Stimulated activated CD4-positive, alpha-beta T cell treated with anti-CD3 and anti-CD28 coated beads, Interleukin-2, amount 100 ng/mL, for 48 hours (primary cell): Measurements from ENCODE around the gene TTYH2.
"Not testable (repeated sequence)": the region's sequence is repeated elsewhere in the genome, so short reads cannot be mapped to it uniquely, and the experiment has no call there.

Experiments used
- DNase-seq, 2 donors: peaks; one replicate each; pipeline ENCODE4 v3.0.0-alpha.2; 2020

TTYH2 gene

DNA sequence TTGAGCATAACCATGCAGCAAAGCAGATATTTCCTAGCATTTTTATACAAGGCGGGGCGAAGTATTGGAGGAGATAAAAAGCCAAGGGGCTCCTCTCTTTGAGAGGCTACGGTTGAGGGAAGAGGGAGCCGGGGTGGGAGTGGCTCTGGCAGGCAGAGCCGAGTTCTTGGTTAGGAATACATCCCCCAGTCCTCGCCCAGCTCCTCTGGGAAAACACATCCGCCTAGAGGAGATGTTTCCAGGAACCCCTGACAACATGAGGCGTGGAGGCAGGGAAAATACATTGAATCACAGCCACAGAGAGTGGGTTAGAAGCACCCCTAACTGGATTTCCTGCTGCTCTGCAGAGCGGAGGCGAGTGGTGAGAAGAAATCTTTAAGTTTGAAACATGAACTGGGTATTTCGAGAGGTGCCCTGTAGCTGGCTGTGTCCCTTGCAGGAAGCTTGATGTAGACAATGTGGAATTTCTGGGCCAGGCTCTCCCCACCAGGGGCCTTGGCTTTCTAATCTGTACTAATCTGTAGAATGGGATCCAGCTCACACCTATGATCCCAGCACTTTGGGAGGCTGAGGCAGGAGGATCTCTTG, 27.3 kb downstream of the TTYH2 start:
- no peak for DNase-seq

DNA sequence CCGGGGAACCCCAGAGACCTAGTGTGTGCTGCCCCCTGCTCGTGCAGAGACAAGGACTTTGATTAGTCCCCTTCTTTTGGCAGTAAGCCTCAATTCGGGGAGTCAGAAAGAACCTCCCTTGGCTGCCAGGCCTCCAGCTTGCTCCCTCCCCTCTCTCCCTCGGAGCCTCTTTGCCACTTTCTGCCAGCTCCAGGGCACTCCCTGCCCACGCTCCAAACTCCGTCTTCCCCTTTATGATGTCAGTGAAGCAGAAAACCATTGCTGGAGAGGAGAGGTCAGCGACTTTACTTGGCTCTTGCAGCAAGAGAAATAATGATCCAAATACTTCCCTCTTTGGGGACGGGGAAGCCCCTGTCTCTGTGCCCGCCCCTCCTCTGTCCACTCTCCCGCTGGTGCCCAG, 28.1 kb downstream of the TTYH2 start:
- no peak for DNase-seq

DNA sequence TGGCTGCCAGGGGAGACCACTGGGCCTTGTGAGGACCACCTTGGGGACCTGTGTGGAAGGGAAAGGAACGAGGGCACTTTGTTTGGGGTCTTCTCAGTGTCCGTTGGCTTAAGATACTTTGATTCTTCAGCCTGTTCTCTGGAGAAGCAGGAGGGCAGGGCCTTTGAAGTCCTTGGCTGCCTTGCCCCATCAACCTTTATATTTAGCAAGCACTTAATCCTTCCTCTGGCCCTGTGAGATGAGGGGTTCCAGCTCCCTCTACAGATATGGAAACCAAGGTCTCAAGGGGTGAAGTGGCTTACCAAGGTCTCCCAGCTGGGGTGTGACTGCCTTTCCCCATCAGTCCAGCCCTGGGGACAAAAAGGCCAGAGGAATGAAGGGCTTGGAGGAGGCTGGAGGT, 28.5 kb downstream of the TTYH2 start:
- DNase-seq: no peak

DNA sequence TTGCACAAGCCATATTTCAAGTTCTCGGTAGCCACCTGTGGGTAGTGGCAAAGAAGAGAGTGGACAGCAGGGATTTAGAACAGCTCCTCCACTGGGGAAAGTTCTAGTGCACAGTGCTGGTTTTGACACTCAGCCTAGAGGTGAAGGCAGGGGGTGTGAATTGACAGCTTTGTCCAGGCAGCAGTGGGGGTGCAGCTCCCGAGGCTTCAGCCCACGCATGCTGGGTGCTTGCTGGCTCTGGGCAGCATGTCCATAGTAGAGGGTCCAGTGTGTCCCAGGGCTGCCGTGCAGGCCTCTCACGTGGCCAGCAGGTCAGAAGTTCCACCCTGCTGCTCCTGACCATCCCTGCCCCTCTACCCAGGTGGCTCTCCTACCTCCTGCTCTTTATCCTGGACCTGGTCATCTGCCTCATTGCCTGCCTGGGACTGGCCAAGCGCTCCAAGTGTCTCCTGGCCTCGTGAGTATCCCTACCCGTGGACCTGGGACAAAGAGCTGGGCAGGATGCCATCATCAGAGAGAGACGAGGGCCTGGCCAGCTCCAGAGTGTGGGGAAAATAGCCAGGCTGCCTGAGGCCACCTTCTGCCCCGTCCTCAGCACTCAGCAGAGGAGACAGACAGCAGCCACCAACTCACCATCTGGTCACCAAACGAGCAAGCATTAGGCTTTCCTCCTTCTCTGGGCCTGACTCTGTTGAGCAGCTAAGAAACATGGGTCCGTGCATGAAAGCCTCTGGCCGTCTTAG, 29.8 kb downstream of the TTYH2 start:
- no peak for DNase-seq

DNA sequence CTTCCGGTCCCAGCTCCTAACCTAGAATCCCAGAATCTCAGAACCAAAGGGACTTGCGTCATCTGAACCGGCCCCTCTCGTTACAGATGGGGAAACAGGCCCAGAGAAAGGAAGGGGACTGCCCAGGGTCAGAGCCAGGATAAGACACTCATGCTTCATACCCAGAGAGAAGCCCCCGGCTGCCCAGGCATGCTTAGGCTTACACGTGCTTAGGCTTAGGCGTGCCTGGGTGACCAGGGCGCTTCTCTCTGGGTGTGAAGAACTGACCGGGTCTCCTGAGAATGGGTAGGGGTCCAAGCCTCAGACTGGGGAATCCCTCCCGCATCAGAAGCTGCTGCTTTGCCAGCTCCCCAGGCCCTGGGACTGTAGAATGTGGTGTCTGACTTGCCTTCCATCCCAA, 30.8 kb downstream of the TTYH2 start:
- DNase-seq: no peak

DNA sequence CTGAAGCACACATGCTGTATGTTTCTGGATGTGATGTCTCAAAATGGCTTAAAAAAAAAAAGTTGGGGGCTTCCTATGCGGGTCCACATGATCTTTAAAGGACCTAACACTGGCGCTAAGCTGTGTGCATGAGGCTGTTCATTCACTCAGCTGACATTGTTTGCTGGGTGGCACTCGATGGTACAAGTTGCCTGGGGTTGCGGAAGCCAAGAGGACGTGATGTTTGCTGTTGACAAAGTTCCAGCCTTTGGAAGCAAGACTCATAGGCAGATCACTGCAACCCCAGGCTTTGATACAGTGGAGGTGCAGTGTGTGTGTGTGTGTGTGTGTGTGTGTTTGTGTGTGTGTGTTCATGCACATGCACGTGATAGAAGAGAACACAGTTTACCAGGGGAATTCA, 31.2 kb downstream of the TTYH2 start:
- no peak for DNase-seq

DNA sequence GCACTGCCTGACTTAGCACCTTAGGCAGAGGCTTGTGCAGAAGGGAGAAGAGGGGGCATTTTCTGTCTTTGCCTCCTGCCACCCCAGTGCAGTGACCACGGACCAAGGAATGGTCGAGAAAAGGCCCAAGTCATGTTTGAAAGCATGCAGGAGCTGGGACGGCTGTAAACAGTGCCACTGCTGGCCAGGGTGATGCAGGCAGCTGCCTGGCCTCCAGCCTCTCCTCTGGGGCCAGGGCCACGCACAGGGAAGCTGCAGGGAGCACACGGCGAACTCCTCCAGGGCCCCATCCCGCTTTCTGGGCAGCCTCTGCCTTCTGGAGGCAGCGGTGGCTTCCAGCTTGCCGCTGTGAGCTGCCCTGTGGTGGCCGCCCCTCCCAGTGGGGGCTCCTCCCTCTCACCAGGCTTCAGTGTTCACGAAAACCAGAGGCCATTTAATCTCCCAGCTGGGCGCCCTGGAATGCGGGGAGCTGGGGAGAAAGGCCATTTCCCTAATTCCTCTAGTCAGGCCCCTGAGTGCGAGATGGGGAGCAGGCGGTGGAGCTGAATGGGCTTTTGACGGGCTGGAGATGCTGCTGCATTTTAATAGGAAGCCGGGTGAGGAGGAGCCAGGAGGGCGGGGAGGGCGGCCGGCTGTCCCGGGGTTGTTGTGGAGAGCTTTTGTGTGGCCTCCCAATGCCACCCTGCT, 31.9 kb downstream of the TTYH2 start:
- DNase-seq: no peak

DNA sequence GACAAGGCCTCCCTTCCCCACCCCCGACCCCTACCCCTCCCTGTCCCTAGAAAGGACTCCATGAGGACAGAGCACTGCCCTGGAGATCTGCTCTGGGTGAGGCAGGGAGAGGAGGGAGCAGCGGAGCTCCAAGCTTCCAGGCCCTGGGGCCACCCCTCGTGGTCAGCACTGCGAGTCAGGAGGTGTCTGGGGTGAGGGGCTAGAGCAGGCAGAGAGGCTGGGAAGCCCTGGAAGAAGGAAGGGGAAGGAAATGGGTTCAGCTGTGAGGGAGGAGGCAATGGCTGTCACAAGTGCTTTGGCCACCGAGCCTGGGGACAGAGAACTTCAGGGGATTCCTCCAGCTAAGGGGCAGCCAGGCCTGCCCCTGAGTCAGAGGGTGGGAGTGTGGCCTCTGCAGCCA, 32.5 kb downstream of the TTYH2 start:
- no peak for DNase-seq

DNA sequence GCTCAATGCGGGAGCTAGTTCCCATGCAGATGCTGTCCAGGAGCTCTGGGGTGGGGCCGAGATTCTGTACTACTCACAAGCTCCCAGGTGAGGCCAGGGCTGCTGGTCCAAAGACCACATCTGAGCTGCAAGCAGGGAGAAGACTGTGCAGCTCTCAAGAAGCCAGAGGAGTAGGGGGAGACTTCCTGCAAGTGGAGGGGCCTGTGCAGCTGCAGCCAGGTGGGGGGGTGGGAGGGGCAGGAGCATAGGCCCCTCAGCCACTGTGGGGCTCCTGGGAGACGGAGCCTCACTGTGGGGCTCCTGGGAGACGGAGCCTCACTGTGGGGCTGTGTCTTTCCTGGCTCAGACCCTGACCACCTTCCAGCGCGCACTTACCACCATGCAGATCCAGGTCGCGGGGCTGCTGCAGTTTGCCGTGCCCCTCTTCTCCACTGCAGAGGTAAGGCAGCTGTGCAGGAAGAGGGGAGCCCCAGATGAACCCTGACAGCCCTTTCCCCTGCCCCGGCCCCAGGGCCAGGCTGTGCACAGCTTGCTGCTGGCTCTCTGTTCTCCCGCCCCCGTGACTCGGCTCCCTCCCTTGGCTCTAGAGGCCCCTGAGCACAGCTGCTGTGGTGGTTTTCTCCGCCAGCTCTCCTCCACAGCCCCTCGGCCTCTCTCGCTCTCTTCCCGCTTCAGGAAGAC, 36.4 kb downstream of the TTYH2 start:
- DNase-seq: no peak

DNA sequence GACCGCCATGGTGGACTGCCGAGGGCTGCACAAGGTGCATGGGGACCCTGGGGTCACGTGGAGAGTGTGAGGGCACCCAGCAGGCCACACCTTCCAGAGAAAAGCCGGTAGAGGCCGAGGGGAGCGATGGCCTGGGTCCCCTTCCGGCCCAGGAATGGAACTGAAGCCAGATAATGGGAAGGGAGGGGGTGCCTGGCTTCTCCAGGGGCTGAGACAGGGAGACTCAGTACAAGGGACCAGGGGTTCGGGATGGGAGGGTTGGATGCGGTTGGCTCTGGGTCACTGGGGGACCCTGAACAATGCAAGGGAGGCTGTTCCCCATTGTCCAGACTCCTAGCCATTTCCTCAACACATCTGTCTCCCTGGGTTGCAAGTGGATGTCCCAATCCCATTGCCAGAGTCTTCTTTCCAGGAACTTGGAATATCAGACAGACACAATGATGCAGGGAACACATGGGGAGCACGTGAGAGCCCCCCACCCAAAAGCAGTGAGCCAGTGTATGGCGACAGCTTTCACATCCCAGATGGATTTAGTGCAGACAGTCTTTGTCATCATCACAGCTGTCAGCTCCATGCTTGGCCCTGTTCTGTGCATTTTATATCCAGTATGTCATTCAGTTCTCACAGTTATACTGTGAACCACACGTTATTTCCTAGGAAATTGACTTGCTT, 37.1 kb downstream of the TTYH2 start:
- no peak for DNase-seq

DNA sequence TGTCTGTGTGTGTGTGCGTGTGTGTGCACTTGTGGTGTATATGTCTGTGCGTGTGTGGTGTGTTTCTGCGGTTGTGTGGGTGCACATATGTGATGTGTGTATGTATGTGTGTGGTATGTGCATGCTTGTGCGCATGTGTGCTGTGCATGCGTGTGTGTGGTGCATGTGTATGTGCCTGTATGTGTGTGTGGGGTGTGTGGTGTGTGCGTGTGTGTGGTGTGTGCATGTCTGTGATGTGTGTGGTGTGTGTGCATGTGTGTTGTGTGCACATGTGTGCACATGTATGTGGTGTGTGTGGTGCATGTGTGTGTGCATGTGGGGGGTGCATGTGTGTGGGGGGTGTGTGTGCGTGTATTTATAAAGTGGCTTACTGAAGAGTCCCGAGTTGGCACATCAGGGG, 37.7 kb downstream of the TTYH2 start:
- DNase-seq: no peak

DNA sequence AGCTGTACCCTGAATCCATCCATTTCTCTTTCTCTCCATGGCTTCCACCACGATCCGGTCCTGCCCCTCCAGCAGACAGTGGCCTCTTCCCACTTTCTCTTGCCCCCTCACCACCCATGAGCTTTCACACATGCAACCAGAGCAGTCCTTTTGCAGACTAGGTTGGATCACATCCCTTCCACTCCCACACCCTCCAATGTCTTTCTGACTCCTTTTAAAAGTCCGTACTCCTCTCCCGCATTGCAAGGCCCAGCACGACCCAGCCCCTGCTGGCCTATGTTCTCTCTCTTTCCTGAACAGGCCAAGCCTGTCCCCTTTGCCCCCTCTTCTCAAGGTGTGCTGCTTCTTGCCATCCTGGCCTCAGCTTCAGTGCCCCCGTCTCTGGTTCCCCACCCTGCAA, 38.2 kb downstream of the TTYH2 start:
- no peak for DNase-seq

DNA sequence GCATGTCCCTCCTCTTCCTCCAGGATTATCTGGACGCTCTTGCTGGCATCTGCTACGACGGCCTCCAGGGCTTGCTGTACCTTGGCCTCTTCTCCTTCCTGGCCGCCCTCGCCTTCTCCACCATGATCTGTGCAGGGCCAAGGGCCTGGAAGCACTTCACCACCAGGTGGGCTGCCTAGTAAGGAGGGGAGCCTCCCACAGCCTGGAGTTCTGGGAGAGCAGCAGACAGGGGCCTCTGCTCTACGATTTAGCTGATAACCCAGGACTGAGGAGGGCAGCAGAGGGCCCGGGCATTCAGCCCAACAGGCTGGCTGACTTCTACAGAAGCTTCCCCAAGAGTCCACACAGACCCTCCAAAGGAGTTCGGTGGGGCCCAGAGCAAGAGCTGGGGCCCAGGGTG, 38.8 kb downstream of the TTYH2 start:
- no peak for DNase-seq

DNA sequence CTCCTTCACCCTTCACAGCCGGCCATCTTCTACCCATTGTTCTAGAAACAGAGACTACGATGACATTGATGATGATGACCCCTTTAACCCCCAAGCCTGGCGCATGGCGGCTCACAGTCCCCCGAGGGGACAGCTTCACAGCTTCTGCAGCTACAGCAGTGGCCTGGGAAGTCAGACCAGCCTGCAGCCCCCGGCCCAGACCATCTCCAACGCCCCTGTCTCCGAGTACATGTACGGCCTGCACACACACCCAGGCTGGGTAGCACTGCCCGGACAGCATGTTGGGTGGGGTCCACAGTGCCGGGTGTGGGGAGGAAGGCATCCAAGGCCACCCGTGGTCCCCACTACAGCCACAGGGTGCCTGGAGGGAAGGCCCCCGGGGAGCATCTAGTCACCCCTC, 39.7 kb downstream of the TTYH2 start:
- no peak for DNase-seq

DNA sequence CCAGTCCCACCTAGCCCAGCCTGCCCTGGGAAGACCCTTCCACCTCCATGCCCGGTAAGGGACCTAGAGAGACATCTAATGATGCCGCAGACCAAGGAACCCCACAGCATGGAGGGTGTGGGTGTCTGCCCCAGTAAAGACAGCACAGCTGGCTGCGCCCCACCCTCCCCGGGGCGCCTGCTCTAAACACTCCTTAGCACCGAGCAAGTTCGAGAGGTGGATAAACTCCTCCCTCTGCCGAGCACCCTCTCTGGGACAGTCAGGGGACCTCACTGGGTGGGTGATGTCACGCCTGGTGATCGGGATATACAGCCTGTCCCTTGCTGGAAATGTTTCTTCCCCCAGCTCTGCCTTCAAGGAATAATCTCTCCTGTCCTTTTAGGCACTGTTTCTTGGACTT, 43.9 kb downstream of the TTYH2 start:
- DNase-seq: no peak

DNA sequence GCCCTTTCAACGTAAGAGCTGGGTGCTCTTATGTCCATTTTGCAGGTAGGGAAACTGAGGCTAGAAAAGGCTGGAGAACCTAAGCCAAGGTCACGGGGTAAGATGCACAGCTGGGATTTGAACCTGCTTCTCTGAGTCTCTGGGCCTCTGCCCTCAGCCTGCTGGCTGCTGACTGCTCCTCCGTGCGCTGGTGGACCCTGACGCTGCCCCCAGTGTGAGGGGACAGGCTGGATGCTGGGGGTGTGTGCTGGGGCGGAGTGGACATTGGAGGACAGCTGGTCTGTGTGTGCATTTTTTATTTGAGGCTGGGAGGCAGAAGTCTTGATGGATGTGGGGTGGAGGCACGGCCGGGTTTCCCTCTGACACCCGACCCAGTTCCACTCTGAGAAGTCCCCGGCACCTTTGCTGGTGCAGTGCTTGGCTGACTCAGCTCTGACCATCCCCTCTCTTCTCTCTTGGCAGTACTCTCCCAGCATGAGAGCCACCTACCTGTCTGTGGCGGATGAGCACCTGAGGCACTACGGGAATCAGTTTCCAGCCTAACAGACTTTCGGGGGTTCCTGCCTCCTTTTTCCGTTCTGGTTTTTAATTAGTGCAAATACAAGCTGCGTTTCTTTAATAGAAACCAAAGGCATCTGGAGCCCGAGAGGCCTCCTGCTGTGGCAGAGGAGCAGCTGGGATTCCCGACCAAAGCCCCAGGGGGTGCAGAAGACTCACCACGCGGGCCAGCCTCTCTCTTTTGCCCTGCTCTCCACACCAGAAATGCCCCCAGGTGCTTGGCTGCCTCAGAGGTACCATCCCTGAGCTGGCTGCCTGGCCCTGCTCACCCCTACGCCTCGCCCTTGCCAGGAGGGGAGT, 46.5 kb downstream of the TTYH2 start:
- DNase-seq: no peak

DNA sequence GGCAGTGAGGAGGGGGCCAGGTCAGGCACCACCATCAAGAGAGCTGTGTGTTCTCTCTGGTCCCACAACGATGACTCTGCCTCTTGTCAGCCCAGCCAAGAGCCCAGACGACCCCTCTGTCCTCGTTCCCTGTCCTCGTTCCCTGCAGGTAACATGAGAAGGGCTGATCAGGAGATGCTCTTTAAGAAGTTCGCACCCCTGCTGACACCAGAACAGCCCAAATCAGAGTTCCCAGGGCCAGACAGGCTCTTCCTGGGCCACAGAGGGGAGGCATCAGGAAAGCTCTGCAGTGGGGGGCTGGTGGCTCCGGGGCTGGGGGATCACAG, 47.1 kb downstream of the TTYH2 start:
- DNase-seq: no peak

DNA sequence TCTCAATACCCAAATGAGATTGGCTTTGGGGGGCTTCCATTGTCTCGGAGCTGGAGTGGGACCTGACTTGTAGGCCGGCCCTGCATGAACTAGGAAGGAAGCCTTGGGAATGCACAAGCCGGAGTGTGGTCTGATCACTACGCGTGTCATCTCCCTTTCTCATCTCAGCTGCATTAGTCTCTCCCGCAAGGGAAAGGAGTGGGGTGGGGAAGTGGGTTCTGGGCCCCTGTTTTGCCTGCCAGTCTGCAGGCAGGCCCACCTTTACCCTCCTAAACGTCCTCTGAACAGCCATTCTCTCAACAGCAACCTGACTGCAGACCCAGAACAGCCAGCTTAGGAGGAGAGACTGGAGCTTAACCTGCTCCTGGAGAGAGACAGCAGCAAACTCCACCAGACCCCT, 49.2 kb downstream of the TTYH2 start:
- no peak for DNase-seq

DNA sequence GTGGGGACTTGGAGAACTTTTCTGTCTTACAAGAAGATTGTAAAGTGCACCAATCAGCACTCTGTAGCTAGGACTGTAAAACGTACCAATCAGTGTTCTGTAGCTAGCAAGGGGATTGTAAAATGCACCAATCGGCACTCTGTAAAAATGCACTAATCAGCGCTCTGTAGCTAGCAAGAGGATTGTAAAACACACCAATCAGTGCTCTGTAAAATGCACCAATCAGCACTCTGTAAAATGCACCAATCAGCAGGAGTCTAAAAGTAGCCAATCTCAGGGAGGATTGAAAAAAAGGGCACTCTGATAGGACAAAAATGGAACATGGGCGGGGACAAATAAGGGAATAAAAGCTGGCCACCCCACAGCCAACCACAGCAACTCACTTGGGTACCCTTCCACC, 53.7 kb downstream of the TTYH2 start:
- not testable (repeated sequence) for DNase-seq

DNA sequence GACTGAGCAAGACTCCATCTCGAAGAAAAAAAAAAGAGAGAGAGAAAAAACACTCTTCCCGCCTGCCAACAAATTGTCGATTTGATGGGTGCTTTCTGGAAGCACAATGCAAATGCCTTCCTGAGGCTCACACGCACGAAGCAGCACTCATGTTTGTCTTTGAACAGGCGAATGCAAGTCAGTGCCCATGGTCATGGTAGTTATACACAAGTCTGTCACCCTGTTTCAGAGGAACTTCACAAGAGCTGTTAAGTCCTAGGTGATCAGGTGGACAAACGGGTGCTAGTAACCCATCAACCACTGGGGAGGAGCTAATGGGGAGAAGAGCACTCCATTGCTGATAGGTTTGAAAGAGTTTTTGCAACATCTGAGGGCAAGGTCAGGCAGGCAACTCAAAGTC, 54.2 kb downstream of the TTYH2 start:
- no peak for DNase-seq

DNA sequence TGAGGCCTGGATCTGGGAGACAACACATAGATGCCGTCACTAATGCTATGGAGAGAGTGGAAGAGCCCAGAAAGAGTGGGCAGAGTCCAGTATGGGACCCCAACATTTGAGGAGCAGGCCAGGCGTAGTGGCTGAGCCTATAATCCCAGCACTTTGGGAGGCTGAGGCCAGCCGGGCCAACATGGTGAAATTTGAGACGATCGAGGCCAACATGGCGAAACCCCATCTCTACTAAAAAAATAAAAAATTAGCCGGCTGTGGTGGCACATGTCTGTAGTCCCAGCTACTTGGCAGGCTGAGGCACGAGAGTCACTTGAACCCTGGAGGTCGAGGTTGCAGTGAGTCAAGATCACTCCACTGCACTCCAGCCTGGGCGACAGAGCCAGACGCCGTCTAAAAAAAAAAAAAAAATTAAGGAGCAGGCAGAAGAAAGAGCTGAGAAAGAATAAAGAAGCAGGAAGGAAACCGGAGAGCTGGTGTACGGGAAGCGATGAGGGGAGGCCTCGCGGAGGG, 54.7 kb downstream of the TTYH2 start:
- no peak for DNase-seq

DNA sequence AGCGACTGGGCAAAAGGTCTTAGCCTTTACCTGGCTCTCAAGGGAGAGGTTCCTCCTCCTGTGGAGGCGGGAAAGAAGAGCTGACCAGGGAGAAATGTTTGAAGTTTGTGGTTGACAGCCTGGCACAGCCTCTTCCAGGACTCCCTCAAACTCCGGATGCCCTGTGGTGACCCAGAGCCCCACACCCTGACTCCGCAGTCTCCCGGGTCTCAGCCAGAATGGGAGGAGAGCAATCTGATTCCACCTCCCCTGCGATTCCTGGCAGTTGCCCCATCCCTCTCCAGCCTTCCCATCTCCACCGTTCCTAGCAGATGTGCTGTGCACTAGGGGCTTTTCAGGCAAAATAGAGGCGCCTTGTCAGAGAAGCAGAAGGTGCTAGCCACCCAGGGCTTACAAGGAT, 55.2 kb downstream of the TTYH2 start:
- DNase-seq: no peak
